Tongue (tissue), 3 donors: ENCODE data around the gene RARB. TPM values are rescaled to one million over a fixed set of nuclear protein-coding genes. Genes with fewer than 3 reads are reported as not detected.

ENCODE experiments used
- DNase-seq: peaks from one replicate; pipeline ENCODE4 v3.0.0-alpha.2; 2015
- small RNA-seq: library from RNA; depleted of rRNA; stranded (forward); fragments of <200 nt; gene quantifications from one replicate; pipeline ENCODE3, GENCODE V24; 2014; ENCODE audit warnings: low replicate concordance
- total RNA-seq: library from RNA; depleted of rRNA; stranded (reverse); fragments of >200 nt; gene quantifications from one replicate; pipeline ENCODE4 v1.2.3, GENCODE V29; 2014

RARB gene
- total RNA-seq, 1 donor from 2014 or later, result 14.4 TPM

DNA sequence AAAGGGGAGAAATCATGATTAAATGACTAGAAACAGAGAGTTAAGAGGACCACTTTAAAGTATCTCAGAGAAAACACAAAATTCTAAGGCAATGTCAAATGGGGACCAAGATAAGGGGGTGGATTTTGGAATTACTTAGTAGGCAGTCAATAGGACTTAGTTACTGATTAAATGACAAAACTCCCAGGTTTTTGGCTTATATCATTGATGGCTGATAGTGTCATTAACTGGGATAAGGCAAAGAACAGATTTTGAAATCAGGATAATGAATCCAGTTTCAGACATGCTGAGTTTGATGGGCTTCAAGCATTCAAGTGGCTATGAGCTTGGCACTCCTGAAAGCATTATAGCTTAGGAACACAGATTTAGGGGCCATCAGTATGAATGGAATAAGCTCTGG is 182.7 kb downstream of the RARB start:
- DNase-seq, result no peak

DNA sequence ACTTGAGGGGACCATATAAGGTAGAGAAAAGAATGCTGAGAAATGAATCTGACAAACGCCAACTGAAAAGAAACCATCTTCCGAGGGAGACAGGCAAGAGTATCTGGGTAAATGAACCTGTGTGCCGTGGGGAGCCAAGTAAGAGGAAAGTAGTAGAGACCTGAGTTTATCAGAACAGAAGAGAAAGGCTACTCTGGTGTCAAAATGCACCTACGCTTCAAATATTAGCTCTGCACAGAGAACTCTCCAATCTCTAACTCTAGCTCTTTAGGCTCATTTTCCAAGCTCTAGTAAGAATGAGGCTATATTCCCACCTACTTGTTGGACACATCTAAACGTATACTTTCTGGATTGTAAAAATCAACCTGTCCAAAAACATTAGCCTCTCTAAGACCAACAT is 183.1 kb downstream of the RARB start:
- DNase-seq, result no peak

DNA sequence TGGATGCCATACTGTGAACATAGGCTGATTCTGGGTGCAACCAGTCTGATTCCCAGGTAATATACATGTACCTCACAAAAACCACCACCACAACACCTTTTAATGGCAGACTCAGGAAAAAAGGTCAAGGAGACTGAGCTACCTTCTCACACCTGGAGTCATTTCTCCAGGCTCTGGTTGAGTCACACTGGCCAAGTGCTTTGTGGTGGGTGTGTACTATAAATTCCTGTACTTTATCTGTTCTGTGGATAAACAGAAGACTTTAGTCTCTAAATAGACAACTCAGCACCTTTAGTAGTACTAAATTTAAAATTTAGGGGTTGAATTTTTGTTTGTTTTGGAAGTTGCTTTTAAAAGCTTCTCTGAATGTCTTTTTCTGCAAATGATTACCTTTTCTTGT is 190.0 kb downstream of the RARB start:
- no peak for DNase-seq

DNA sequence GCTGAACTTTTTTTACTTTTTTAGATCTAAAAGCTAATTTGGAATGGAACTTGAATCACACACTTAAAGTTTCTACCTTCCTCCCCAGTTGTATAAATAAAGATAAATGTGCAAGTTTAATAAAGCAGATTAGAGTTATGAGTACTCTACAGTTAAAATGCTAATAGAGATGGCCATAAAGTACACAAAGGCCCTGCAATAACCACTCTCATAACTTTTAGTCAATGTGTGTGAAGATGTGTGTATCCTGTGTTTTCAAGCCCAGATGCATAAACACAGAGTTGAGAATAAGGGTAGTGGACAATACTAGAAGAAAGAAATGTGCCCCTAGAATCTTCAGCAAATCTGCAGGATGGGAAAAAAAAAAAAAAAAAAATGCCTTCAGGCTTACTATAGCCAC is 191.3 kb downstream of the RARB start:
- no peak for DNase-seq

DNA sequence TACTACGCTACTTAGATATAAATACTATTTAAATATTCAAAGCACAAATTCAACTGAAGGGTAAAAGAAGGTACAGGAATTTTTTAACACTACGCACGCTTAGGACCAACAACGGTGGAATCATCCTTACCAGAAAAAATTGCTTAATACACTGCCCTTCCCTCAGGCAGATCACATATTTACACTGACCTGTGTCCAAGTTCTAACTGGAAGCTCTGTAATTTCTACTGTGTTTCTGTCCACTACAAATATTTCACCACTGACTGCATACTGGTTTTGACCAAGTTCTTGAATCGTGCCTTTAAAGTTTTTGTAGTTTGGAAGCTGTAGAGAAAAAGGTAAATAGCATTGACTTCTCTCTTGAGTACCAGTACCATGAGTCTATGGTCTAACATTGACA is 192.4 kb downstream of the RARB start:
- no peak for DNase-seq

DNA sequence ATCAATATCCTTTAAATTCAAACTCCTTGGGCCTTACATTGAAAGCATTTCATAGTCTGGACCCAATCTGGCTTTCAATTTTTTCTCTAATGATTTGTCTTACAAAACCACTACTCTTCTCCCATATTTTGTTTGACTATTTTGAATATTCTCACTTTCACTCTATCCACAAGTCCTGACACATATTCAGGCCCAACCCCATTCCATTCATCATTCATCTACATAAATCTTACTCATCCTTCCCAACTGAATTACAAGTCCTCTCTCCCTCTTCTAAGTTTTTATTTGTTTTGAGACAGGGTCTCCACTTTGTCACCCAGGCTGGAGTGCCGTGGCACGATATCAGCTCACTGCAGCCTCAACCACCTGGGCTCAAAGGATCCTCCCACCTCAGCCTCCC is 193.0 kb downstream of the RARB start:
- no peak for DNase-seq

DNA sequence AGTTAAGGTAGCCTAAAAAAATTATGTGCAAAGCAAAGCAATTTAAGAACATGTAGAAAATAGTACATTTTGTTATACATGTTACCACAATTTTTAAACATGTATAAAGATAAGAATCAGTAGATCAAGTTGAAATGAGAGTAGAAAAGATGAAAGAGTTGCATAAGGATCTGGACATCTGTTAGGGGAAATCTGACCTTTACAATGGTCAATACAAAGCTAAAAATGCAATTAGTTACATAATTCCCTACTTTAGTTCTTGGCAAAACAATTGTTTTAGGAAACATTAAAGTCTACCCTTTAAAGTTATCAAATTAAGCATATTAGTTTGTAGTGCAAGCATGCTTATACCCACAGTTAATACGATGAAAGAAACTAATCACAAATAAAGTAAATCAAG is 203.9 kb downstream of the RARB start:
- no peak for DNase-seq

DNA sequence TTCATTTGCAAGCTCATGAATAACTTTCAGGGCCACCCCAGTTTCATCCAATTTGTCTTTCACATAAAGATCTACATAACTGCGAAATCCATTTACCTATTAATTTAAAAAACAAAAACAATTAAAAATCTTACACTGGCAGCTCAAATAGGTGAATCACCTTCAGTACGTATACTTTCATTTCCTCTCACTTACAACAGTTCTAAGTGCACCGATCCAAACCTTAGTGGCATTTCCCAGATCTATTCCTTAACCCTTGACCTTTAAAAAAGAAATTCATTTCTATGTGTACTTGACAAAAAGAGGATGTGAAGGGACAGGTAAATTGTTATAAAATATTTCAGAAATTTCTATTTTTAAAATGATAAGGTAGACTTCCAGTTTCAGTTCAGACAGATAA is 205.9 kb downstream of the RARB start:
- DNase-seq, result no peak

DNA sequence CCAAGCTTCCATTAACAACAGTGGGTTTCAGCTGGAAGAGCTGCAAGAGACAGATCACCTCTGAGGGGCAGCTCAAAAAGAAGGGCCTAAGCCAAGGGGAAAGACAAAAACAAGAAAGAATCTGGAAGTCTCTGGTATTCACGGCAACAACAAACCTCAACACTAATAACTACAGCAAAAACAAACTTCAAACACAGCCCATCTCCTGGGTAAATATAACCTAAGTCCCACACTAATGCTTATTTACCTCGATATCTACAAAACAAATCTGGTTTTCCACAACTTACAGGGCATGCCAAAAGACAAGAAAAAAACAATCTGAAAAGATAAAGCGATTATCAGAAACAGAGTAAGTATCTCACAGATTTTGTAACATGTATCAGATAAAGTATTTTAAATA is 207.0 kb downstream of the RARB start:
- DNase-seq, result no peak

Small RNA genes lying within 50 kb of the gene (small RNA-seq; reads per million reads assigned to genes)
- not detected for gene RF01161
- not detected for gene RF02271

Other genes starting within 250 kb of the RARB start
- 169 TPM for gene TOP2B, start 236.6 kb downstream of the RARB start, total RNA-seq